Inflammatory macrophage treated with lipopolysaccharide for 4 hours (primary cell): Measurements from ENCODE around the gene ZNF223.

Experiments
- DNase-seq: peaks from one replicate; pipeline ENCODE4 v3.0.0-alpha.2; 2020

Gene ZNF223

GRCh38 chr19:44051650-44052402 is at the start of gene ZNF223:
ZNF223 (plus strand) TSS chr19:44052036; CDS start chr19:44055177, 3,141 bp downstream.
- DNase-seq, result peak; percentile 87

- DNase-seq, result no peak
These were observed 49.6 kb upstream of the ZNF223 start for GRCh38 chr19:44002212-44002565.

GRCh38 chr19:44002566-44003460 is 49.0 kb upstream of the ZNF223 start, which contains the start of gene ZNF230:
ZNF230 (plus strand) TSS chr19:44002957; CDS start chr19:44007079, 4,122 bp downstream.
- peak; percentile 98 for DNase-seq

- peak; percentile 56 for DNase-seq
These were observed 48.3 kb upstream of the ZNF223 start for GRCh38 chr19:44003461-44004009.

- peak; percentile 88 for DNase-seq
These were observed 45.9 kb upstream of the ZNF223 start for GRCh38 chr19:44005973-44006372.

GRCh38 chr19:44007473-44007872 is 44.4 kb upstream of the ZNF223 start:
- no peak for DNase-seq

- DNase-seq, result no peak
These were observed 41.4 kb upstream of the ZNF223 start for GRCh38 chr19:44010468-44010867.

GRCh38 chr19:44019498-44019897 is 32.3 kb upstream of the ZNF223 start:
- no peak for DNase-seq

- DNase-seq, result no peak
These were observed 30.6 kb upstream of the ZNF223 start for GRCh38 chr19:44021221-44021620.

GRCh38 chr19:44024900-44025216 is 27.0 kb upstream of the ZNF223 start:
- DNase-seq, result no peak

GRCh38 chr19:44025217-44025936 is 26.5 kb upstream of the ZNF223 start, which contains the start of gene ZNF222:
ZNF222 (plus strand) TSS chr19:44025379; CDS start chr19:44025437, 58 bp downstream.
- peak; percentile 91 for DNase-seq

- no peak for DNase-seq
These were observed 25.2 kb upstream of the ZNF223 start for GRCh38 chr19:44026622-44027021.

- no peak for DNase-seq
These were observed 19.7 kb upstream of the ZNF223 start for GRCh38 chr19:44032001-44032610.

- DNase-seq, result peak; percentile 19
These were observed 9.7 kb upstream of the ZNF223 start for GRCh38 chr19:44042147-44042546.

GRCh38 chr19:44050740-44051649 is 841 bp upstream of the ZNF223 start:
- DNase-seq, result no peak

GRCh38 chr19:44055870-44056269 is 4.0 kb downstream of the ZNF223 start:
- no peak for DNase-seq

GRCh38 chr19:44059229-44059628 is 7.4 kb downstream of the ZNF223 start:
- DNase-seq, result no peak

GRCh38 chr19:44061038-44061437 is 9.2 kb downstream of the ZNF223 start:
- no peak for DNase-seq

GRCh38 chr19:44066305-44066704 is 14.5 kb downstream of the ZNF223 start:
- no peak for DNase-seq

- DNase-seq, result no peak
These were observed 17.6 kb downstream of the ZNF223 start for GRCh38 chr19:44069415-44069814.

- DNase-seq, result peak; percentile 85
These were observed 20.1 kb downstream of the ZNF223 start, which contains the start of gene ZNF284 for GRCh38 chr19:44071824-44072542. ZNF284 (plus strand) TSS chr19:44072159; CDS start chr19:44076390, 4,231 bp downstream.
